GM12872 (cell line): ENCODE results near the gene VSTM2L.

Experiments
- CTCF ChIP-seq: IDR thresholded peaks from 3 replicates; pipeline ENCODE4 v1.5.1; 2011; ENCODE audit warnings: low read depth, mild to moderate bottlenecking, low read length, moderate library complexity; ENCODE audit not compliant: insufficient read depth

VSTM2L gene

GRCh38 chr20:37934634-37935375 lies 31.9 kb downstream of the VSTM2L start:
- no peak for TF ChIP-seq CTCF

- TF ChIP-seq CTCF, result no peak
Observed at GRCh38 chr20:37935435-37935834, 32.5 kb downstream of the VSTM2L start.

- no peak for TF ChIP-seq CTCF
Observed at GRCh38 chr20:37936041-37936440, 33.1 kb downstream of the VSTM2L start.

GRCh38 chr20:37936451-37936850 lies 33.5 kb downstream of the VSTM2L start:
- TF ChIP-seq CTCF, result no peak

- TF ChIP-seq CTCF, result no peak
Observed at GRCh38 chr20:37937686-37938085, 34.8 kb downstream of the VSTM2L start.

- TF ChIP-seq CTCF, result no peak
Observed at GRCh38 chr20:37938181-37938750, 35.3 kb downstream of the VSTM2L start.

- TF ChIP-seq CTCF, result no peak
Observed at GRCh38 chr20:37938954-37939353, 36.0 kb downstream of the VSTM2L start.
